Anterior cingulate cortex (tissue), 58 donors: Measurements from ENCODE around the gene SUPT7L.
A peak's percentile ranks its signal among the peaks of the same experiment; 100 is the strongest.
"Not testable (repeated sequence)": the region's sequence is repeated elsewhere in the genome, so short reads cannot be mapped to it uniquely, and the experiment has no call there.

ENCODE experiments used
- DNase-seq, 58 donors: peaks; one replicate each; lab custom pipeline; 2025; lab: John Stamatoyannopoulos, UW

The SUPT7L gene

DNA sequence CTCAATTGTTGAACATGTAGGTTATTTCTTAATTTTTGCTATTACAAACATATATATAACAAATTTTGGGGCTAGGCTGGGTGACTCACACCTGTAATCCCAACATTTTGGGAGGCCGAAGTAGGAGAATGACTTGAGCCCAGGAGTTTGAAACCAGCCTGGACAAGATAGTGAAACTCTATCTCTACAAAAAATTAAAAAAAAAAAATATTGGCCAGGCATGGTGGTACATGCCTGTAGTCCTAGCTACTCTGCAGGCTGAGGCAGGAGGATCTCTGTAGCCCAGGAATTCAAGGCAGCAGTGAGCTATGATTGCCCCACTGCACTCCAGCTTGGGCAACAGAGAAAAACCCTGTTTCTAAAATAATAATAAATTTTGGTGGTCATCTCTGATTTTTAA, 23.8 kb upstream of the SUPT7L start:
- DNase-seq: no peak

DNA sequence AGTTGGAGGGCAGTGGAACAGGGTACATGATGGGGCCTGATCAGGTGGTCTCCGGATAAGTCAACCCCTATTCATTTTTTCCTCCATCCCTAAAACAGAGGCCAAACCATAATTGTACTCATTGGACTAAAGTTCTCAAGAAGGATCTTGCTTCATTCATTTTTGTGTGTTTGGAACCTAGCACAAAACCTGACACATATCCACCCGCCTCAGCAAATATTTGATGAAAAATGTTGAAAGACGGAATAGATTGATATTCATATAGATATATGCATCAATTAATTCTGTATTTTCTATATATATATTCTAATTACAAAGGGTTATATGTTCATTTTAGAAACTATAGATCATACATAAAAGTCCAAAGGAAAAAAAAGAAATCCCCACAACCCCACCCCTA, 22.2 kb upstream of the SUPT7L start:
- DNase-seq: no peak

DNA sequence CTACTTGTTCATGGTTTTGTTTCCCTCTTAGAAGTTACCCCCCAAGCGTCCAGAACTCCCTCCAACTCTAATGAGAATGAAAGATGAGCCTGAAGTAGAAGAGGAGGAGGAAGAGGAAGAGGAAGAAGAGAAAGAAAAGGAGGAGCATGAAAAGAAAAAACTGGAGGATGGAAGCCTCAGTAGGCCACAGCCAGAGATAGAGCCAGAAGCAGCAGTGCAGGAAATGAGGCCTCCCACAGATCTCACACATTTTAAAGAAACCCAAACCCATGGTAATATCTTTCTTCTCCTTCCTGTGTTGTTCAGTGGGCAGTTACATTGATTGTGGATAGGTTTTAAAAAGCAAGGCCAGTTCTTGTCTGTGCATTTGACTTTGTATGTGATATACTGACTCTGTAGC, 21.6 kb upstream of the SUPT7L start:
- DNase-seq: not testable (repeated sequence)

DNA sequence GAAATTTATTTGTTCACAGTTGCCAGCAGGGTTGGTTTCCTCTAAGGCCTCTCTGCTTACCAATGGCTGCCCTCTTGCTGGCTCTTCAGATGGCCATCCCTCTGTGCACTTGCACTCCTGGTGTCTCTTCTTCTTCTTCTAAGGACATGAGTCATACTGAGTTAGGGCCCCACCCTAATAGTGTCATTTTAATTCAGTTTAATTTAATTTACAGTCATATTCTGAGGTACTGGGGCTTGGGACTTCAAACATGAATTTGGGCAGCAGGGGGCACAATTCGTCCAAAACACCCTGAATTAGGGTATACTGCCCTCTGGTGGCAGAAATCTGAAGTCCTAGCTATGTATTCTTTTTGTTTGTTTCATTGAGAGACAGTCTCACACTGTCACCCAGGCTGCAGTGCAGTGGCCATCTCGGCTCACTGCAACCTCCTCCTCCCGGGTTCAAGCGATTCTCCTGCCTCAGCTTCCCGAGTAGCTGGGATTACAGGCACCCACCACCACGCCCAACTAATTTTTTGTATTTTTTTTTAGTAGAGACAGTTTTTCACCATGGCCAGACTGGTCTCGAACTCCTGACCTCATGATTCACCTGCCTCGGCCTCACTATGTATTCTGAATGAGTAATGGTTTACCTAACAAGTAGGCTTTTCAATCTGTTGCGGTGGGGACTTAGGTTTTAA, 20.1 kb upstream of the SUPT7L start:
- peak in 31 of 58 donors; percentile 2 to 68 (median 25) for DNase-seq

DNA sequence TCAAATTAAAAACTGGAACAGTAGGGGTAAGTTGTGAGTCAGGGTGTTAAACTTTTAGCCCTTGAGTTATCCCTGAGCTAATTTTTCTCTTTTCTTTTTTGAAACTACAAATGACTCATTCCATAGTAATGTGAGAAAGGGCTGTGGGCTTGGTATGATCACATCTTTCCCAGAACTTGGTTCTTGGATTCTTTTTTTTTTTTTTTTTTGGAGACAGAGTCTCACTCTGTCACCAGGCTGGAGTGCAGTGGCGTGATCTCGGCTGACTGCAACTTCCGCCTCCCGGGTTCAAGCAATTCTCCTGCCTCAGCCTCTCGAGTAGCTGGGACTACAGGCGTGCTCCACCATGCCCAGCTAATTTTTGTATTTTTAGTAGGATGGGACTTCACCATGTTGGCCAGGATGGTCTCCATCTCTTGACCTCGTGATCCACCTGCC, 18.9 kb upstream of the SUPT7L start:
- not testable (repeated sequence) for DNase-seq

DNA sequence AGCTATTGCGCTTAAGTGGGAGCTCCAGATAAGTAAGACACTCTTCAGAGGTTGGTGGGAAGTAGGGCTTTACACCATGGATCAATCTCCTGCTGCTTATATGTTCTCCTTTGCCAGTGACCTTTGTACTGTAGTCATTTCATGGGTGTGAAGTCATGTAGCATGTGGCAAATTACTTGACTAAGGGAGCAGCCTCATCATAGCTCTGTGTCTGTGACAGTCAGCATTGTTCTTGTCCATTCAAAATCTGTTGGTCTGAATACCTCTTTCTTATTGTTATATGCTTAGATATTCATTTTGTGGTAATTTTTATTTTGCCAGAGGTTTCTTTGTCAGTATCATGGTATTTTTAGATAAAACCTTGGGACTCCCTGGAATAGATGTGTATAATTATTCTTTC, 18.4 kb upstream of the SUPT7L start:
- no peak for DNase-seq

DNA sequence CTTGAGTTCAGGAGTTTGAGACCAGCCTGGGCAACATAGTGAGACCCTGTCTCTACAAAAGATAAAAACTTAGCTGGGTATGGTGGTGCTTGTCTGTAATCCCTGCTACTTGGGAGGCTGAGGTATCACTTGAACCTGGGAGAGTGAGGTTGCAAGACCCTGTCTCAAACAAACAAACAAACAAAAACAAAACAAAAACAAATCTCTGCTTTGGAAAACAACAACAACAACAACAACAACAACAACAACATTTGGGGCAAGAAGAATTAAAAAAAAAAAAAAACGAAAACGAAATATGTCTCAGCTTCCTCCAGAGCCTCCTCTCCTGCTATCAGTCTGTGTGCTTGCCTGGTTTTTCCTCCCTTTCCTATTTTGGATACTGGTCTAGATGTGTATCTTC, 17.2 kb upstream of the SUPT7L start:
- DNase-seq: no peak

DNA sequence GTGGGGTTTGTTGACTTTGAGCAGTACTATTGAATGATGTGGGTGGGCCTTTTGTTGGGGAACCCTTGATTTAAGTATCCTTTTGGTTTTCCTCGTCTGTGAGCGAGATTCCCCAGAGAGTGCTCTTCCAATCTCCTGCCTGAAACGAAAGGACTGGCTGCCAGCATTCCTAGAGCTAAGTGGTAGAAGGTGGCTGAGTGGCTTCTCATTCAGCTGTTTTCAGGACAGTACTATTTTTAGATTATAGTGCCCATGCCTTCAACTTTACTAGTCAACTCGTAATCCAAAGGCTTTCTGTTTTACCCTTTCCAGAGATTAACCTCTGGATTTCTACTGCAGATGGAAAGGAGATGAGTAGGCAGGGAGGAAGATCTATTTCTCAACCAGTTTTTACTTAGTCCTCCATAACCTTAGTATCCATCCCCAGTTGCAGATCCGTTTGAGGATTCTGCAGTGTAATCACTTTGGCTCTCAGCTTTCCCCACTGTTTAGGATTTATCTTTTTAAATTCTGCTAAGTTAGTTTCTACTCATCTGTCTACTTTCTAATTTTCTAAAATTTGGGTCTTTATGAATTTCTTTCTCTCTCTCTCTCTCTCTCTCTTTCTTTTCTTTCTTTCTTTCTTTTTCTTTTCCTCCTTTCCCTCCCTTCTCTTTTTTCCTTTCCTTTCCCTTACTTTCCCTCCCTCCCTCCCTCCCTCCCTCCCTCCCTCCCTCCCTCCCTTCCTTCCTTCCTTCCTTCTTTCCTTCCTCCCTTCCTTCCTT, 9.5 kb upstream of the SUPT7L start:
- DNase-seq: no peak

DNA sequence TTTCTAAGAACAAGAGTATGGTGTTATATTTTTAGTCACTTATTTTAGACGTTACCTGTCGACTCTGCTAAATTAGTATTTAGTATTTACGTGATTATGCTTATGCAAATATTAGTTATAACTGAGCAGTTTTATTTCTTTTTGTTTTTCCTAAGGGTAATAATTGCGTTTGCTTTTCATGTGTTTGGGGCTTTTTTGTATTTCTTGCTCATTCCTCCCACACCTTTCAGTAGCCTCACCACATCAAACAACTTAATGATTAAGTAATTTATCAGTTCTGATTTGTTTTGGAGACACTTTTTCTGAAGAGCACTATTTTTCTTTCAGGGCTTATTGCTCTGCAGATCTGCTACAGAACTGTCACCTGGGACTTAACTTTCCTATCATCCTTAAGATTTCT, 7.8 kb upstream of the SUPT7L start:
- DNase-seq: no peak

DNA sequence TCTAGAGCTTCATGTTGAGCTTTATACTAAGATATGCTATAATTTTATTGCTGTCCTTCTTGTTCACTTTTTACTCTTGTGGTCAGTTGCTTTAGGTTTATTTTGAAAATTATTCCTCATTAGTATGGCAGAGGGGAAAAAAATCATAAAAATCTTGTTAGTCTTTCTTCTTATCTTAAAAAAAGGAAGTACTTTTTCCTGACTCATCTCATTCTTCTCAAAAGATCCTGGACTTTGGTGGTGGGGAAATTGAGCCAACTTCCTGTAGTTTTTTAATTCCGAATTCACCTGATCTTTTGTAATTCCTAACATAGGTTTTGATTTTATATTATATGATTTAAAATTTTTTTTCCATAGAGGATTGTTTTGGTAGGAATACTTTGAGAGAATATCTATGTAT, 4.0 kb upstream of the SUPT7L start:
- DNase-seq: no peak

DNA sequence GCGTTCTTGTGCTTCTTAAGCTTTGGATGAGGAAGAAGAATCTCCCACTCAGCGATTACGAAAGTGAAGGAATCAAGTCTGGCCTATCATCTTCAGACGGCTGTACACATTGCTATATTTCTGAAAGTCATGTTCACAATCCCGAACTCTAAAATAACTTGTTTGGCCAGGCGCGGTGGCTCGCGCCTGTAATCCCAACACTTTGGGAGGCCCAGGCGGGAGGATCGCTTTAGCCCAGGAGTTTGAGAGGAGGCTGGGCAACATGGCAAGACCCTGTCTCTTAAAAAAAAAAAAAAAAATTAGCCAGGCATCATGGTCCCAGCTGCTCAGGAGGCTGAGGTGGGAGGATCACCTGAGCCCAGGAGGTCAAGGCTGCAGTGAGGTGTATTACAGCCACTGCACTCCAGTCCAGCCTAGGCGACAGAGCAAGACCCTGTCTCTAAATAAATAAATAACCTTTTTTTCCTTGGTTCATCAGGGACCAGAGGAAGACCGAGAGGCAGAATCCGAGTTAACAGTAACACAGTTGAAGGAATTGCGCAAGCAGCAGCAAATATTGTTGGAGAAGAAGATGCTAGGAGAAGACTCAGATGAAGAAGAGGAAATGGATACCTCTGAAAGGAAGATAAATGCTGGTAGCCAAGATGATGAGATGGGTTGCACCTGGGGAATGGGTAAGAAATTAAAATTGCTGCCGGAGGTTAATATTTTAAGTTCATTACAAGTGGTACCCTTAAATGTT, 1.4 kb upstream of the SUPT7L start:
- DNase-seq: no peak

DNA sequence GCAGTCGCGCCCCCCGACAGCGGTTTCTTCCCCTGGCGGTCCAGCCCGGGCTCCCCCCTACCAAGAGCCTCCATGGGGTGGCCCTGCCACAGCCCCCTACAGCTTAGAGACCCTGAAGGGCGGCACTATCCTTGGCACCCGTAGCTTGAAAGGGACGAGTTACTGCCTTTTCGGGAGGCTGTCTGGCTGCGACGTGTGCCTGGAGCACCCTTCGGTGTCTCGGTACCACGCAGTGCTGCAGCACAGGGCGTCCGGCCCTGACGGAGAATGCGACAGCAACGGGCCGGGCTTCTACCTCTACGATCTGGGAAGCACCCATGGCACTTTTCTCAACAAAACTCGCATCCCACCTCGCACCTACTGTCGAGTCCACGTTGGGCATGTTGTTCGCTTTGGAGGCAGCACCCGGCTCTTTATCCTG, 750 bp upstream of the SUPT7L start:
- peak in 2 of 58 donors; percentile 37 to 58 for DNase-seq

DNA sequence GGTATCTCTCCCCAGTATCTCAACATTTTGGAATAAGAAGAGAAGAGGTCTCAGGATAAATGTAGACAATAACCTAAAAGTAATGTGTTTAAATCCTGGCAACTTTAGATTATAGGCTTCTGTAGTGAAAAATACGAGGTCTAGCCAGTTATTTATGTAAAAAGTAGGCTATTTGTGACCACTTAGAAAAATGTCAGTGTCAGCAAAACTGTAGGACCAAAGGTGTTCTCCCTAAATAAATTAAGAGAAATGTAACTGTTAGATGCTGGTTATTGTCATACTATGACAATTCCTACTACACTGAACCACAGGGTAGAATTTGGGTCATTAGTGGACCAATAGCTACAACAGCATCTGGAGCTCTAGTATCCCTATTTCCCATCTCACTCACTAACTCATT, 2.0 kb downstream of the SUPT7L start:
- no peak for DNase-seq

DNA sequence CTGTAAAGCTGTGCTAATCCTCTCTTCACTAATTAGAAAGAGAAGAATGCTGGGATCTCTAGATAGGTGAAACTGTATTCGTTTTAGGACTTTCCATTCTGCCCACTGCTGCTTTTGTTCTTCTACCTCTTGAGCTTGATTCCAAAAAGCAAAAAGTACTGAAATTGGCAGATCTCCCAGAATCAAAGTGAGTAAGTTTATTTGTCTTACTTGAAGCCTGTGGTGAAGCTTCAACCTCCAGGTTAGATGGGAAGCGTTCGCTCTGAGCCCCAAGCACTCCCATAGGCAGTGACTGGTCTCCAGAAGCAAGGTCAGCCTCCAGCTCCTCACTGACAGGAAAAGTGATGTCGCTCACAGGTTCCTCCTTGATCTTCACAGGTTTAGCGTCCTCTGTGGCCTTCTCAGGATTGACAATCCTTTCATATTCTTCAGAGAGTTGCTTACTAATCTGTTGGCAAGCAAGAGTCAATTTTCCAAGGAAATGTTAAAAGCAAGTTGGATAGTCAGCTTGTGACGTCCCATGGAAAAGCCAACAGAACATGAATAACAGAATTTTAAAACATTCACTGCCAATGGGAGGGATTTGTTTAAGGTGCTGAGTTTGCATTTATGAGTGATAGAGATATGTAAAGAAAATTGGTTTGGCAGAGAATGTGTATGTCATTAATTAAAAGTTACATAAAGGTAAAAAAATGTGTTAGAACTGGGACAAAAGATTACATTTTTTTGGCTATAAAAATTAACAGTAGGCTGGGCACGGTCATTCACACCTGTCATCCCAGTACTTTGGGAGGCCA, 8.1 kb downstream of the SUPT7L start:
- DNase-seq: no peak

DNA sequence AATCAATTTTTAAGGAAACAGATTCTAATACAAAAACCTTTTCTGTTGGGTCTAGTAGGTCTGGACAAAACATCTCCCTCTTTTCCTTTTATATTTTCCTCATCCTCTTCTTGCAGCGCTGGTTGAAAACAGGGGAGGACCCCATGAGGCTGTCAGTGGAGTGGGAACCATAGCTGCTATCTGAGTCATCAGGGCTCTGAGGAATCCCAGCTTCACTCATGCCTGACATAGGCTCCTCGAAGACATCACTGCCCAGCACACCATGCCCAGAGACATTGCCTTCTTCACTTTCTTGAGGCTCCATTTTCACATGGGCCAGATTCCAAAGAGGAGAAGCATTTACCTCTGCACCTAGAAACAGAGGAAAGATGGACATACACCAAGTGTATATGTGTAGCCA, 10.0 kb downstream of the SUPT7L start:
- no peak for DNase-seq

DNA sequence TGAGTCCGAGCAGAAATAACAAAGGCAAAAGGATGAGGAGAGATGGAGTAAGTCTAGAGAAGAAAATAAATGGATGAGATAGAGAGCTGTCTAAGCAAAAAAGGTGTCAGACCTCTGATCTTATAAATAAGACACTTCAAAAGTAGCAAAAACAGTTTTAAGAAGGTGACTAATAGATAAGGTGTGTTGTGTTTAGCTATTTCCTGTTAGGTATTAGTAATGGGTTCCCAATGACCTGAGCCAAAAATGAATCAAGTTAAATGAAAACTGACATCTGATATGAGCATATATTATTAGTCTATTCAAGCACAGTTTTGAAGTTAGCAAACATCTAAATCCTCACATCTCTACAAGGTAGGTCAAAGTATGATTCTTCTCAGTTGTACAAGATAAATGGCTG, 10.6 kb downstream of the SUPT7L start:
- no peak for DNase-seq

DNA sequence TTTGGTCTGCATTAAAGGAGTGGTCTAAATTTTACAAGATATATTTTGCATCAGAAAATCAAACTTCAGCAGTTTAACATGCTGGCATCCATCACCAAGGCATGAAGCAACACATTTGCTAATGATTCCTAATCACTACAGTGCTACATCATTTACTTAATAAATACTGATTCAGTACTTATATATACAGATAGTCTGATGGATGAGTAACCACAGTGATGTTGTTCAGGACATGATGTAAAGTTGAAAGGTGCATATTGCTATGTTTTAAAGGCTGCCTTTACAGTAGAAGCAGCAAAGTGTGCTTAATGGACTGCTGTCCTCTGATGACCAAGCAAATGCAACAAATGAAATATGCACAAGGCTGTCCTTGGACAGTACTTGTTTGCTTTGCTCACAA, 11.1 kb downstream of the SUPT7L start:
- no peak for DNase-seq

DNA sequence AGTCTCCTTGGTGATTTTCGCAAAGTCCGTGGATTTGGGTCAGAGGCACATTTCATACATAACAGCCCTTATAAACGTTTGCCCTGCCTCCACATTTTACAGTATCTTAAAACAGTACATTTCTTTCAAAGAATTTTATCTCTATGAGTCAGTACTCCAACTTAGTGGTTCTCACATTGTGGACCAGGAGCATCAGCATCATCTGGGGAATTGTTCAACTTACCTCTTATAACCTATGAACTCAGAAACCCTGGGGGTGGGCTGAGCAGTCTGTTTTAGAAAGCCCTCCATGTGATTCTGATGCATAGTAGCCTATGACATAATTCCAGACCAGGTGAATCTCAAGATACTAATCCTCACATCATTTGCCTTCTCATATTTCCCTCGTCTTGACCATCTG, 12.4 kb downstream of the SUPT7L start:
- DNase-seq: no peak

DNA sequence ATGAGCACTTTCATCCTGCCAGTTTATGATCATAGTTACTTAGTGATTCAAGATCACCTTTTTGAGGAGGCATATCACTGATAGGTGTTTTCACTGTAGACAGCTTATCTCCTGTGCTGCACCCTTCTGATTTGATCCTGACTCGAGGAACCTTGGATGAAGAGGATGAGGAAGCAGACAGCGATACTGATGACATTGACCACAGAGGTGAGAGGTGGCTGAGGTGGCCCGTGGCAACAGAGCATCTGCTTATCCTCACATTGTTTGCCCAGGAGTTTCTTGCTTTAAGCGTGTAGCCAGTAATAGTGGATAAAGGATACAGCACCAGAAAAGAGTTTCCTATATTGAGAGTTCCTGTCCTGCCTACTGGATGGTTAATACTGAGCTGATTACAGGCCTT, 15.7 kb downstream of the SUPT7L start:
- DNase-seq: no peak

DNA sequence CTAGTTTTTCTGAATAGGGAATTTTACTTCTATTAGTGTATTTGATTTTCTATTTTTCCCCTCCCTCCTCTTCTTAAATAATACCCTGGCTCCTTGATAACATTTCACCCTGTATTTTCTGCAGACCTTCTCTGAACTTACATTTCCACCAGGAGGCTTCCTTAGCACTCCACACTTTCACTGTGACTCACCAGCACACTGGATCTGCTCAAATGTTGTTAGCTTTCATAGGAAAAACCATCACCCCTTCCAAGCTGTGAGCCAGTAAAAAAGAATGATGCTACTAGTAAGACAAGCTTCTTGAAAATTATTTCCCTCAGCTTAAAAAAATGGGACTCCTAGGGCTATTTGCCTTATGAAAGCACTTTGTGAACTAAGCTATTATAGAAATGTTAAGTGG, 16.1 kb downstream of the SUPT7L start:
- no peak for DNase-seq

DNA sequence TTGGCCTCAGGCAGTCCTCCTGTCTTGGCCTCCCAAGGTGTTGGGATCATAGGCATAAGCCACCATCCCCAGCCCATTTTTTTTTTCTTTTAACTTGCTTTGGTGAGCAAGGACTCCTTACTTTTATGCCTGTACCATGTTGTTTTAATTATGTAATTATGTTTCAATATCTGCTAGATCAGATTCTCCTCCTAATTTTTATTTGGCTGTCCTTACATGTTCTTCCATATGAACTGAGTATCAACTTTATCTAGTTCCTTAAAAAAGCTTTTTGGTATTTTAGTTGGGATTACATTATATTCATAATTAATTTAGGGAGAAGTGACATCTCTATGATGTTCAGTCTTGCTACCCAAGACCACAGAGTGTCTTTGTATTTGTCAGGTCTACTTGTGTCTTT, 18.2 kb downstream of the SUPT7L start:
- DNase-seq: no peak
